Left ventricle myocardium inferior (tissue), 1 donor: ENCODE measurements around the gene ZDHHC3. TPM values are rescaled to one million over a fixed set of nuclear protein-coding genes. Genes with fewer than 3 reads are reported as not detected.

Experiments
- DNase-seq: peaks from one replicate; pipeline ENCODE4 v3.0.0-alpha.2; 2020
- H3K27ac ChIP-seq: fragments of 200-600 bp; replicated peaks from 2 replicates; pipeline ENCODE4 v1.8.0; 2021
- H3K27me3 ChIP-seq: fragments of 200-600 bp; 2 replicates; pipeline ENCODE4 v1.8.0; 2021; ENCODE audit warnings: low read depth
- H3K36me3 ChIP-seq: fragments of 200-600 bp; 2 replicates; pipeline ENCODE4 v1.8.0; 2021
- H3K4me1 ChIP-seq: fragments of 200-600 bp; 2 replicates; pipeline ENCODE4 v1.8.0; 2021
- H3K4me3 ChIP-seq: fragments of 200-600 bp; 2 replicates; pipeline ENCODE4 v1.8.0; 2021; ENCODE audit warnings: mild to moderate bottlenecking, moderate library complexity
- H3K9me3 ChIP-seq: fragments of 200-600 bp; replicated peaks from 2 replicates; pipeline ENCODE4 v1.8.0; 2021
- CTCF ChIP-seq: fragments of 200-600 bp; IDR thresholded peaks from 2 replicates; pipeline ENCODE4 v1.8.0; 2021; ENCODE audit warnings: antibody characterized with exemption, mild to moderate bottlenecking, borderline replicate concordance
- intact Hi-C: fragments of 100-400 bp; cut with micrococcal nuclease; formaldehyde crosslinking; loops from one replicate; pipeline ENCODE4 v1.11.0; 2022
- total RNA-seq: library from RNA; stranded (reverse); fragmentation: NEBNext Ultra II Directional; extraction: Animal tissue kit (Norgen Biotek cat#: 25700); gene quantifications from one replicate; pipeline ENCODE4 v1.2.1, GENCODE V29; 2021
- donor health status: DM: no; HTN: yes; CAD: no; lungs with severe emphysema.

Gene ZDHHC3
- total RNA-seq, 1 donor from 2014 or later: 40.2 TPM

GRCh38 chr3:44907612-44908011, 68.4 kb downstream of the ZDHHC3 start:
- DNase-seq: no peak
- Histone ChIP-seq H3K4me1 (no peaks in the 10 kb centered on the region), H3K27me3 (peaks cover 21% of the 10 kb centered on the region), H3K36me3 (no peaks in the 10 kb centered on the region), H3K27ac (no peak overlapping the region), H3K4me3 (no peak overlapping the region), H3K9me3 (no peaks in the 10 kb centered on the region)
- no peak for TF ChIP-seq CTCF
- intact Hi-C loops: no loop called here

- Histone ChIP-seq H3K27me3 (peaks cover 24% of the 10 kb centered on the region), H3K4me3 (no peak overlapping the region), H3K27ac (no peak overlapping the region), H3K36me3 (no peaks in the 10 kb centered on the region), H3K9me3 (no peaks in the 10 kb centered on the region), H3K4me1 (no peaks in the 10 kb centered on the region)
- intact Hi-C loops: no loop called here
- no peak for TF ChIP-seq CTCF
- DNase-seq: no peak
Observed at GRCh38 chr3:44906997-44907396, 69.0 kb downstream of the ZDHHC3 start.

- H3K27ac ChIP-seq: no peak overlapping the region
Observed at GRCh38 chr3:44905446-44906157, 70.4 kb downstream of the ZDHHC3 start.

GRCh38 chr3:44903751-44904150, 72.2 kb downstream of the ZDHHC3 start:
- intact Hi-C loops: no loop called here
- no peak for TF ChIP-seq CTCF
- Histone ChIP-seq H3K27me3 (peaks cover 48% of the 10 kb centered on the region), H3K27ac (no peak overlapping the region), H3K9me3 (no peaks in the 10 kb centered on the region), H3K4me3 (no peak overlapping the region), H3K4me1 (no peaks in the 10 kb centered on the region), H3K36me3 (no peaks in the 10 kb centered on the region)
- DNase-seq: no peak

More at GRCh38 chr3:44905446-44906157, 70.4 kb downstream of the ZDHHC3 start:
- Histone ChIP-seq H3K36me3 (no peaks in the 10 kb centered on the region), H3K9me3 (no peaks in the 10 kb centered on the region), H3K4me1 (no peaks in the 10 kb centered on the region), H3K27me3 (peaks cover 35% of the 10 kb centered on the region), H3K4me3 (no peak overlapping the region)
- no peak for TF ChIP-seq CTCF
- intact Hi-C loops: no loop called here
- DNase-seq: no peak

- intact Hi-C loops: no loop called here
Observed at GRCh38 chr3:44903314-44903713, 72.7 kb downstream of the ZDHHC3 start.

More at GRCh38 chr3:44903314-44903713, 72.7 kb downstream of the ZDHHC3 start:
- Histone ChIP-seq H3K4me1 (no peaks in the 10 kb centered on the region), H3K27ac (no peak overlapping the region), H3K4me3 (no peak overlapping the region), H3K36me3 (no peaks in the 10 kb centered on the region), H3K9me3 (no peaks in the 10 kb centered on the region), H3K27me3 (peaks cover 50% of the 10 kb centered on the region)
- no peak for TF ChIP-seq CTCF
- no peak for DNase-seq
